ENCODE measurements around the gene UNC5CL. TPM values are rescaled to one million over a fixed set of nuclear protein-coding genes. Genes with fewer than 3 reads are reported as not detected.

The UNC5CL gene
- total RNA-seq, 1 donor from 2014 or later: 2.2 TPM

- DNase-seq (no peak), ATAC-seq (ENCODE audit: low read depth) (no peak)
- intact Hi-C loops (cut with micrococcal nuclease): no loop called here
- H3K27ac Mint-ChIP-seq: no peak overlapping the region
- H3K4me3 Mint-ChIP-seq: no peak overlapping the region
- TF ChIP-seq CTCF (IDR thresholded peaks at IDR 0.05): no peak
- H3K36me3 Mint-ChIP-seq (ENCODE audit: low read depth): peaks cover 8% of the 10 kb centered on the region
- POLR2A ChIA-PET: no interaction called here
- H3K4me1 Mint-ChIP-seq: peaks cover 17% of the 10 kb centered on the region
- no peaks in the 10 kb centered on the region for H3K27me3 Mint-ChIP-seq
- CTCF ChIA-PET: no interaction called here
- H3K9me3 Mint-ChIP-seq: no peaks in the 10 kb centered on the region
Observed at GRCh38 chr6:41047745-41048732, 9.0 kb upstream of the UNC5CL start.

- no peak overlapping the region for H3K27ac Mint-ChIP-seq
- H3K4me3 Mint-ChIP-seq: no peak overlapping the region
- ATAC-seq (ENCODE audit: low read depth) (no peak), DNase-seq (no peak)
- intact Hi-C loops (cut with micrococcal nuclease): no loop called here
- POLR2A ChIA-PET: no interaction called here
- CTCF ChIA-PET: no interaction called here
- no peak for TF ChIP-seq CTCF (IDR thresholded peaks at IDR 0.05)
- H3K27me3 Mint-ChIP-seq: no peaks in the 10 kb centered on the region
- peaks cover 11% of the 10 kb centered on the region for H3K4me1 Mint-ChIP-seq
- H3K9me3 Mint-ChIP-seq: no peaks in the 10 kb centered on the region
- H3K36me3 Mint-ChIP-seq (ENCODE audit: low read depth): peaks cover 8% of the 10 kb centered on the region
Observed at GRCh38 chr6:41047306-41047705, 8.3 kb upstream of the UNC5CL start.

- Mint-ChIP-seq H3K27me3 (no peaks in the 10 kb centered on the region), H3K9me3 (no peaks in the 10 kb centered on the region), H3K36me3 (ENCODE audit: low read depth) (peaks cover 7% of the 10 kb centered on the region), H3K4me1 (no peaks in the 10 kb centered on the region), H3K27ac (no peak overlapping the region), H3K4me3 (no peak overlapping the region)
- intact Hi-C loops (cut with micrococcal nuclease): no loop called here
- no peak for ATAC-seq (ENCODE audit: low read depth)
- DNase-seq: no peak
- no peak for TF ChIP-seq CTCF (IDR thresholded peaks at IDR 0.05)
- POLR2A ChIA-PET: no interaction called here
- CTCF ChIA-PET: interaction anchor here (1.2 kb wide), 1 partner anchor 18 kb away, joined by 5 read pairs; no protein-coding TSS in a partner anchor
Observed at GRCh38 chr6:41046084-41046483, 7.1 kb upstream of the UNC5CL start.

GRCh38 chr6:41045664-41046063 lies 6.6 kb upstream of the UNC5CL start:
- no peaks in the 10 kb centered on the region for H3K9me3 Mint-ChIP-seq
- no peak for TF ChIP-seq CTCF (IDR thresholded peaks at IDR 0.05)
- H3K4me1 Mint-ChIP-seq: no peaks in the 10 kb centered on the region
- no peak overlapping the region for H3K4me3 Mint-ChIP-seq
- peaks cover 7% of the 10 kb centered on the region for H3K36me3 Mint-ChIP-seq (ENCODE audit: low read depth)
- no peak overlapping the region for H3K27ac Mint-ChIP-seq
- no peaks in the 10 kb centered on the region for H3K27me3 Mint-ChIP-seq
- DNase-seq (no peak), ATAC-seq (ENCODE audit: low read depth) (no peak)
- intact Hi-C loops (cut with micrococcal nuclease): no loop called here
- ChIA-PET CTCF (interaction anchor here (1.2 kb wide), 1 partner anchor 17 kb away, joined by 5 read pairs; no protein-coding TSS in a partner anchor), POLR2A (no interaction called here)

GRCh38 chr6:41043151-41043550 lies 4.1 kb upstream of the UNC5CL start:
- Mint-ChIP-seq H3K27me3 (no peaks in the 10 kb centered on the region), H3K4me3 (no peak overlapping the region), H3K9me3 (no peaks in the 10 kb centered on the region), H3K27ac (no peak overlapping the region), H3K36me3 (ENCODE audit: low read depth) (peaks cover 4% of the 10 kb centered on the region), H3K4me1 (no peaks in the 10 kb centered on the region)
- TF ChIP-seq CTCF (IDR thresholded peaks at IDR 0.05): no peak
- CTCF ChIA-PET: no interaction called here
- ATAC-seq (ENCODE audit: low read depth) (no peak), DNase-seq (no peak)
- POLR2A ChIA-PET: no interaction called here
- intact Hi-C loops (cut with micrococcal nuclease): no loop called here

Data from activated B cell treated with CpG ODN at 0.5 μM for 24 hours (primary cell).